ENCODE results near the gene HOXC12.

The HOXC12 gene

DNA sequence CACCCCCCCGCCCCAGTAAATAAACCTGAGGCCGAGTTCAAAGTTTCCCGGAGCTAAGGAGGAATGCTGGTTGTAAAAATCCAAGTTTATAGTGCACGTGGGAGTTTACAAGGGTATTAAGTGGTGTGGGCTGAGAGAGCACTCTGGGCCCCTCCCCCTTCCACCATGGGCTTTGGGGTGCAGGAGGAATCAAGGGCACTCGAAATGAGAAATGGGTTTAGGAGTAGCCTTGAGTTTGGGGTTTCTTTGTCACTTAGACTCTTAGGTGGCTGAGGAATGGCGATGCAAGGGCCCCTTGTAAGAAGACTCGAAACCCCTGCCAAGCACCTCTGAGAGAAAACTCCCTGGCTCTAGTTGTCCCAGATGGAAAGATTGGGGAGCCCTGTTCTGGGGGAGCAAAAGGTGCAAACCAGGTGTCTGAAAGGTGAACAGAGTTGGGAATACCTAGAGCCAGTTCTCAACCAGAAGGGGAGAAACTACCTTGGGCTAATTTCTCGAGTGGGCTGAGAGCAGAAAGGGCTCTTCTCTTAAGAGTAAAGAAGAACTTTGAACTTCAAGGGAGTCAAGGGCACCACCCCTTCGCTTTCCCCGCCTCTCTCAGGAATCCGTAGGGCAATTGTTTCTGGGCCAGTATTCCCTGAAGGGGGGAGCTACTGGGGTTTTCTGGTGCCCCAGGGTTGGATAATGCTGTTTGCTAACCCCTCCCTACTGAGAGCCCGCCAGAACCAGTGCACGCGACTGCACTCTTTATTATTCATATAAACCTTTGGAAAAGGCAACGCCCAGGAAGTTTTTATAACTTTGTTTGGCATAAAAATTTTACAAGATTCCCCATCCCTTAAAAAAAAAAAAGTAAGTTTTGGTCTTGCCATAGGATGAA lies 24.0 kb downstream of the HOXC12 start:
- no peak overlapping the region for H3K27ac ChIP-seq (ENCODE audit: insufficient read depth, low read depth, low read length, poor library complexity, severe bottlenecking)
- no peak overlapping the region for H3K4me3 ChIP-seq (ENCODE audit: insufficient read depth, low read depth, low read length)
- H3K9me3 ChIP-seq (ENCODE audit: control insufficient read depth, low read length) = no peaks in the 10 kb centered on the region
- H3K4me1 ChIP-seq (ENCODE audit: control insufficient read depth, insufficient read depth, low read length) = no peaks in the 10 kb centered on the region
- no peaks in the 10 kb centered on the region for H3K36me3 ChIP-seq (ENCODE audit: control insufficient read depth, insufficient read depth, low read length)
- H3K27me3 ChIP-seq (ENCODE audit: control insufficient read depth, insufficient read depth, low read length, poor library complexity, severe bottlenecking) = peaks cover 100% of the 10 kb centered on the region
- 15 to 21% methylated on average over 14 of the region's 15 CpGs for WGBS, 2 experiments

DNA sequence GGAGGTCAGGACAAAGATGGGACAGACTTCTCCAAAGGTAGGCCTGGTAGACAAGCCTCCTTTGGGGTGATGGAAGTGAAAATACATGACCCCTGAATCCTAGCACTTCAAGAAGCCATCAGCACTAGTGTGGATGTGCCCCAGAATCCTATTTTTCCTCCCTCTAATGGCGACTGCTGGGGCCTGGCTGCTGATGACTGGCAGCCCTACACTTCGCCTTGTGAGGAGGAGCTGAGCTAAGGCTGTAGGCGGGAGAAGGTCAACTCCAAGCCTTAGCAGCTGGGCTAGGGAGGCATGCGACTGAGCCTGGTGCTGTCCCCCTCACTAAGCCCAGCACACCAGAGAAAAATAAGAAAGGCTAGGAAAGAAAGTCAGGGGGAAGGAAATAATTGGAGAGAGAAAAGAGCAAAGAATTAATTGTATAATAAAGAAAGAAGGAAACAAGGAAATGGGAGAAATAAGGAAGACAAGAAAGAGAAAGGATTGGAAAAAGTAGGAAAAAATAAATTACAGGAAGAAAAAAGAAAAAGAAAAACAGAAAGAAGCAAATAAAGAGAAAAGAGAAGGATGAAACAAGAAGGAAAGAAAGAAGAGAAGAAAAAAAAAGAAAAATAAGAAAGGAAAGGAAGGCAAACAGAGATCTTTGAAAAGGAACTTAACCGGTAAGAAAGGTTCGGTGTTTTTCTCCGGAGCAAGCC lies 25.6 kb downstream of the HOXC12 start:
- Histone ChIP-seq H3K36me3 (ENCODE audit: control insufficient read depth, insufficient read depth, low read length) (no peaks in the 10 kb centered on the region), H3K27me3 (ENCODE audit: control insufficient read depth, insufficient read depth, low read length, poor library complexity, severe bottlenecking) (peaks cover 100% of the 10 kb centered on the region), H3K9me3 (ENCODE audit: control insufficient read depth, low read length) (no peaks in the 10 kb centered on the region), H3K4me1 (ENCODE audit: control insufficient read depth, insufficient read depth, low read length) (no peaks in the 10 kb centered on the region), H3K27ac (ENCODE audit: insufficient read depth, low read depth, low read length, poor library complexity, severe bottlenecking) (no peak overlapping the region), H3K4me3 (ENCODE audit: insufficient read depth, low read depth, low read length) (no peak overlapping the region)
- WGBS, 2 experiments = 25 to 34% methylated on average over 7 of the region's 7 CpGs

DNA sequence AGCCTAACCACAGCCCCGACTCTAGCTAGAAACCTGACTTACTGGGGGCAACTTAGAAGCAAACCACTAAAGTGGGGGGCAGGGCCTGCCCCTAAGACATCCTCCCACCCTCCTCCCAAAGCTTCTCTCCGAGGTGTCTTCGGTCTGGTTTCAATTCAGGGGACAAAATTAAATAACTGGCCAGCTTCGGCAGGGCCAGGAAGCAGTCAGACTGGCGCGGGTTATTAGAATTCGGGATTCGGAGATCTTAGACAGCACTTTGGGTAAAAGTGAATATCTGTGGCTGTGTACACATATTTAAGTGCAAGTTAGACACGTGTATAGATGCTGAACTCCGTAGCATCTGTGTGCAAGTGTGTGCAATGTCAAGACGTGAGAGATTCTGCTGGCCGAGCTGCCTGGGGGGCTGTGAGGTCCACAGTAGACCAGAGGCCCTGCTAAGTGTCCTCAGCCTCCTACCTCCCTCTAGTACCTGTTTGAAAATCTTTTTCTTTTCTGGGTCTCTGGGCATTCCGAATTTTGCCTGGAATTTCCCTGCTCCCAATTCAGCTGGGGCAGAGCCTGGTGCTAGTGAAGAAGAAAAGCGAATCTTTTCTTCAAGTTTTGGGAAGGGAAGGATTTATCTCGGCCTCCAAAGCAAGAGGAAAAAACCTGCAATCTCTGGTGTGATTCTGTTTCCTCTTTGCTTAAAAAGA lies 26.2 kb downstream of the HOXC12 start:
- Histone ChIP-seq H3K4me3 (ENCODE audit: insufficient read depth, low read depth, low read length) (no peak overlapping the region), H3K36me3 (ENCODE audit: control insufficient read depth, insufficient read depth, low read length) (no peaks in the 10 kb centered on the region), H3K27me3 (ENCODE audit: control insufficient read depth, insufficient read depth, low read length, poor library complexity, severe bottlenecking) (peaks cover 100% of the 10 kb centered on the region), H3K4me1 (ENCODE audit: control insufficient read depth, insufficient read depth, low read length) (no peaks in the 10 kb centered on the region), H3K9me3 (ENCODE audit: control insufficient read depth, low read length) (no peaks in the 10 kb centered on the region), H3K27ac (ENCODE audit: insufficient read depth, low read depth, low read length, poor library complexity, severe bottlenecking) (no peak overlapping the region)
- WGBS, 2 experiments = 42 to 45% methylated on average over 15 of the region's 15 CpGs

DNA sequence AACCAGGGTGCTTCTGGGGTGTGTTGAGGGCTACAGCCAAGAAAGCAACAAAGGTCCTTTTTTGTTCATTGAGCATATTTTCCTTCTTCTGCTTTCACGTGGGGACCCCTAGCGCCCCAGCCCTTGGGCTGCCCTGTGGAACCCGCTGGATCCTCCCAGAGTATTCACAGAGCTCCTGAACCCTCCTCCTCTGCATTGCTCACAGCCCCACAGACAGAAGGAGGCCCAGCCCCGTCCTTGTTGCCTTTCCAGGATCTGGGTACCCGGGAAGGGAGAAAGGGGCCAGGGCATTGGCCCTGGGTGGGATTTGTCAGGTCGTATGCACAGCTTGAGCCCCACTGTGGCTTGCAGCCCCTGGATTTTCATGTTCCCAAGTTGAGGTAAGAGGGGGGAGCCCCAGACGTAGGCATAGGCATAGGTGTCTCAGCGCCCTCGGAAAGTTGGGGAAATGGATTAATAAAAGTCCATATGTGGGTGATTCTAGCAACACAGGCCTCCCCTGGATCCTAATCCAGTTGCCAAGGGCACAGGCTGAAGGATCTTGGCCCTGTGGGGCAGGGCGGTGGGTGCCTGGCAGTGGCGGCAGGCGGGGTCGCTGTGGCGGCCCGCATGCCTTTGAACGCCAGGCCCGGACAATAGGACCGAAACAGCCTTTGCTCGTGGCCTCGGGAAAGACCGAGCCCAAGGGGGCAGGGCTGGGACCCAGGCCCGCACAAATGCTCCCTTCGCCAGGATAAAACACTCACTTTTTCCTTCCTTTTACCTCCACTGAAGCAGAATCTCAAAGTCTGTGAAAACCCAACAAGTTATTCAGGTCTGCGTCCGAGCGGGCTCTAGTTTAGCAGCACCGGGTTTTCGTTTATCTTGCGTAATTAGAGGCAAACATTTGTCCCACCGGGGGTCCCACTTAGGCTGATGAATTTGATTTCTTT lies 27.2 kb downstream of the HOXC12 start:
- no peak overlapping the region for H3K27ac ChIP-seq (ENCODE audit: insufficient read depth, low read depth, low read length, poor library complexity, severe bottlenecking)
- peaks cover 100% of the 10 kb centered on the region for H3K27me3 ChIP-seq (ENCODE audit: control insufficient read depth, insufficient read depth, low read length, poor library complexity, severe bottlenecking)
- no peaks in the 10 kb centered on the region for H3K4me1 ChIP-seq (ENCODE audit: control insufficient read depth, insufficient read depth, low read length)
- WGBS, 2 experiments = 11 to 15% methylated on average over 30 of the region's 30 CpGs
- H3K4me3 ChIP-seq (ENCODE audit: insufficient read depth, low read depth, low read length) = no peak overlapping the region
- H3K9me3 ChIP-seq (ENCODE audit: control insufficient read depth, low read length) = no peaks in the 10 kb centered on the region
- no peaks in the 10 kb centered on the region for H3K36me3 ChIP-seq (ENCODE audit: control insufficient read depth, insufficient read depth, low read length)

DNA sequence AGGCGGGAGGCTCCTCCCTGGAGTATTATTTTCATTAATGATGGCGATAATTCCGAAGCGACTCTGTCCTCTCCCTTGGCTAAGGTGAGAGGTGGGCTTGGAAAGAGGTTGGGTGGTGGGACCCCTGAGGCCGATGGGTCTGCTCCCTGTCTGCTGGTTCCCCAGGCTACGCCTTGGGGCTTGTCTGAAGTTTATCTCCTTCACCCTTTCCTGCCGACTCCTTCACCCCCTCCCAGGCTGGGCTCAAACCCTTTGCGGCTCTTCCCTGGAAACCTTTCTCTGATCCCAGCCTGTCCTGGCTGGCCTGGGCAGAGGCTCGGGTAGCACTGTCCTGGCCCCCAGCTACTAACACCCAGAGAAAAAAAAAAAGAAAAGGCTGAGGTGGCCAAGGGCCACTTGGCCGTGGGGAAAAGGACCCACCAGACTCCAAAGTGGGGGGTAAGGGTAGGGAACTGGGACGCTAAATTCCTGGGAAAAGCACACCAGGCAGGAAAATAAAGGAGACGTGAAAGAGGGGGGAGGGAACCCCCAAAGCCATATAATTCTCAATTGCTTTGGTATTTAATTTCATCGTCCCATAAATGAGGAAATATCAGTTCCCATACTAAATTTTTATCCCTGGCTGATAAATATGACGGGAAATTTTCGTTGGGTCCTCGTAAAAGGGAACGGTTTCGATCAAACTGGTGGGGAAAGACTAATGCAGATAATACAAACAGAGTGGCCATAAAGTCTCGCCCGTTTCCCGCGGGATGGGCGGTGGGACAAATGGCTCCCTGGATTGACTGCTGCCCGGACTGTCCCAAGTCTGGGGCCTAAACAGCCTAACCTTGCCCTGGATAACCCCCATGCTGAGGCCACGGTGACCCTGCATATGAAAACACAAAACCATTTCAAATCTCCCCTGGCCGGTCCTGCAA lies 28.2 kb downstream of the HOXC12 start:
- Histone ChIP-seq H3K27ac (ENCODE audit: insufficient read depth, low read depth, low read length, poor library complexity, severe bottlenecking) (no peak overlapping the region), H3K4me3 (ENCODE audit: insufficient read depth, low read depth, low read length) (no peak overlapping the region), H3K9me3 (ENCODE audit: control insufficient read depth, low read length) (no peaks in the 10 kb centered on the region), H3K36me3 (ENCODE audit: control insufficient read depth, insufficient read depth, low read length) (no peaks in the 10 kb centered on the region), H3K27me3 (ENCODE audit: control insufficient read depth, insufficient read depth, low read length, poor library complexity, severe bottlenecking) (peaks cover 100% of the 10 kb centered on the region), H3K4me1 (ENCODE audit: control insufficient read depth, insufficient read depth, low read length) (no peaks in the 10 kb centered on the region)
- WGBS, 2 experiments = 39 to 43% methylated on average over 26 of the region's 26 CpGs

DNA sequence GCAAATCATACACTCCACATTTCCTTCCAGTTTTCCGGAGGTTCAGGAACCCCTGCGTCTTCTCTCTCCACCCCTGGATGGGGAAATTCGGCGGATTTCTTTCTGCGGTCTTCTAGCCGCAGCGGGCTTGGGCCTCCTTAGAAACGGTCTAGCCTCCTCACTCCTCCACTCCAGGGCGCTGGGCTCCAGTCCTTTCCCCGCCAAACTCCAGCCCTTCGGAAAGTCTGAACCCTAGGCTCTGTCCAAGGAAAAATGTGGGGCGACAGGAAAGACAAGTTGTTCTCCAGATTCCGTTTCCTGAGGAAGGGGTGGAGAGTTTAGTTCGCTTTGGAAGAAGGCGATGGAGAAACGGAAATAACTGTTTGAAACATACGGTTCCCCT lies 28.9 kb downstream of the HOXC12 start:
- H3K9me3 ChIP-seq (ENCODE audit: control insufficient read depth, low read length) = no peaks in the 10 kb centered on the region
- no peak overlapping the region for H3K27ac ChIP-seq (ENCODE audit: insufficient read depth, low read depth, low read length, poor library complexity, severe bottlenecking)
- no peaks in the 10 kb centered on the region for H3K36me3 ChIP-seq (ENCODE audit: control insufficient read depth, insufficient read depth, low read length)
- H3K27me3 ChIP-seq (ENCODE audit: control insufficient read depth, insufficient read depth, low read length, poor library complexity, severe bottlenecking) = peaks cover 100% of the 10 kb centered on the region
- no peak overlapping the region for H3K4me3 ChIP-seq (ENCODE audit: insufficient read depth, low read depth, low read length)
- 33 to 40% methylated on average over 17 of the region's 17 CpGs for WGBS, 2 experiments
- H3K4me1 ChIP-seq (ENCODE audit: control insufficient read depth, insufficient read depth, low read length) = no peaks in the 10 kb centered on the region

DNA sequence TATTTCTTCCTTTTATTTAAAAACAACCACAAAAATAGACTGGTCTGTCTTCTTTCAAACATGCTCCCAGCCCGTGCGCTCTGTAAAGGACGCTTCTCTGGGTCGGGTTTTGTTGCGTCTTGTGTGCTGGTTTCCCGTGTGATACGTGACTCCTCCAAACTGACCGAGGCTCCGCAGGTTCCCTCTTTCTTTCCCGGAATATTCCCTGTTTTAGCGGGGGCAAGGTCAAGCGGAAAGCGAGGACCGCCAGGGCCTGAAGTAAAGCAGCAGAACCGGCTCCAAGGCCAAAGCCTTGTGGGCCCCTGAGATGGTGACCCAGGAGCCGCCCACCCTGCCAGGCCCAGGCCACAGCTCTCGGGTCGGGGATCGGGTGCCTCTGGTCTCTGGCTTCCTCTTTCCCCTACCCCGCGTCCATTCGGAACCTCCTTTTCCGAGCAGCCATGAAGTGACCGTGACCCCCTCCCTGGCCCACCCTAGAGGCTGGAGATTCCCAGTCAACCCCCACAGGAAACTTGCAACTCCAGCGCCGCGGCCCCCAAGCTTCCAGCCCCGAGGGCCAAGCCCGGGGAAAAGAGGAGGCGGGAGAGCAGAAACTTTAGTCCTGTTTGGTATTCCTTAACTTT lies 29.4 kb downstream of the HOXC12 start:
- H3K4me3 ChIP-seq (ENCODE audit: insufficient read depth, low read depth, low read length) = no peak overlapping the region
- peaks cover 100% of the 10 kb centered on the region for H3K27me3 ChIP-seq (ENCODE audit: control insufficient read depth, insufficient read depth, low read length, poor library complexity, severe bottlenecking)
- 19 to 26% methylated on average over 30 of the region's 30 CpGs for WGBS, 2 experiments

DNA sequence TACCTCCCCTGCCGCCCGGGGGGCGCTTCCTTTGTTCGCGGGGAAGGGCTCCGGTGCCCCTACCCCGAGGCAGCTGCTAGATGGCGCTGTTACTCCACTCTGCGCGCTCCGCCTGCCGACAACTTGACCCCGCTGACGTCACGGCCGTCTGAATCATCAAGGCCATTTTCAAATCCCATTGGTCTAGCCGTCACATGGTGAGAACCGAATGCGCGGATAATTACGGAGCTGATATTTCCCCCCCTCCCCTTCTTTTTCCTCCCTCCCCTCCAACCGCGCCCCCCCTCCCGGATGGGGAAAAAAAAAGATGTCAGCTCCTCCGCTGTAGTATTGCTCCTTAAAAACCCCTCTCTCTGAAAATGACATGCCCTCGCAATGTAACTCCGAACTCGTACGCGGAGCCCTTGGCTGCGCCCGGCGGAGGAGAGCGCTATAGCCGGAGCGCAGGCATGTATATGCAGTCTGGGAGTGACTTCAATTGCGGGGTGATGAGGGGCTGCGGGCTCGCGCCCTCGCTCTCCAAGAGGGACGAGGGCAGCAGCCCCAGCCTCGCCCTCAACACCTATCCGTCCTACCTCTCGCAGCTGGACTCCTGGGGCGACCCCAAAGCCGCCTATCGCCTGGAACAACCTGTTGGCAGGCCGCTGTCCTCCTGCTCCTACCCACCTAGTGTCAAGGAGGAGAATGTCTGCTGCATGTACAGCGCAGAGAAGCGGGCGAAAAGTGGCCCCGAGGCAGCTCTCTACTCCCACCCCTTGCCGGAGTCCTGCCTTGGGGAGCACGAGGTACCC lies 30.4 kb downstream of the HOXC12 start, which contains the start of gene HOXC10:
TSS of gene HOXC10 (plus strand) at position 246 of the 791 bp plus-strand sequence. CDS start at position 360, 114 bp downstream.
- H3K27me3 ChIP-seq (ENCODE audit: control insufficient read depth, insufficient read depth, low read length, poor library complexity, severe bottlenecking) = peaks cover 100% of the 10 kb centered on the region
- H3K27ac ChIP-seq (ENCODE audit: insufficient read depth, low read depth, low read length, poor library complexity, severe bottlenecking) = no peak within 1 kb of the TSS
- H3K9me3 ChIP-seq (ENCODE audit: control insufficient read depth, low read length) = no peaks in the 10 kb centered on the region
- WGBS, 2 experiments = 33 to 38% methylated on average over 55 of the region's 55 CpGs
- H3K4me1 ChIP-seq (ENCODE audit: control insufficient read depth, insufficient read depth, low read length) = no peaks in the 10 kb centered on the region
- H3K4me3 ChIP-seq (ENCODE audit: insufficient read depth, low read depth, low read length) = no peak within 1 kb of the TSS
- no peaks in the 10 kb centered on the region for H3K36me3 ChIP-seq (ENCODE audit: control insufficient read depth, insufficient read depth, low read length)

More for the DNA sequence above, 29.4 kb downstream of the HOXC12 start:
- Histone ChIP-seq H3K36me3 (ENCODE audit: control insufficient read depth, insufficient read depth, low read length) (no peaks in the 10 kb centered on the region), H3K9me3 (ENCODE audit: control insufficient read depth, low read length) (no peaks in the 10 kb centered on the region), H3K27ac (ENCODE audit: insufficient read depth, low read depth, low read length, poor library complexity, severe bottlenecking) (no peak overlapping the region), H3K4me1 (ENCODE audit: control insufficient read depth, insufficient read depth, low read length) (no peaks in the 10 kb centered on the region)

All from ectodermal cell (in vitro differentiated cells).